Ovary (tissue), 9 donors: ENCODE measurements around the gene PARD3B. TPM values are rescaled to one million over a fixed set of nuclear protein-coding genes. Genes with fewer than 3 reads are reported as not detected.

Source experiments
- DNase-seq, 5 donors: peaks; one replicate each; pipeline ENCODE4 v3.0.0-alpha.2; 2019 to 2020
- H3K27ac ChIP-seq, 2 donors: fragments of 200-600 bp; one replicate each; pipeline versions ENCODE4 v1.5.1 to v1.8.0; 2019 to 2022
- H3K27me3 ChIP-seq: fragments of 200-600 bp; one replicate; pipeline ENCODE4 v1.8.0; 2022
- H3K36me3 ChIP-seq: fragments of 200-600 bp; sonication (generic); one replicate; pipeline ENCODE4 v1.5.1; 2019
- H3K4me1 ChIP-seq: one replicate; pipeline ENCODE4 v1.8.1; 2013; ENCODE audit warnings: mild to moderate bottlenecking, moderate library complexity; ENCODE audit not compliant: insufficient read depth
- H3K4me3 ChIP-seq: fragments of 200-600 bp; sonication (generic); one replicate; pipeline ENCODE4 v1.5.1; 2017
- H3K9me3 ChIP-seq, 2 donors: fragments of 200-600 bp in 1 of 2; sonication (generic) in 1 of 2; one replicate each; pipeline versions ENCODE4 v1.5.1 to v1.8.1; 2013 to 2019; ENCODE audit warnings: mild to moderate bottlenecking in 1 of 2, moderate library complexity in 1 of 2
- EP300 ChIP-seq: sonication (generic); formaldehyde crosslinking; IDR thresholded peaks from one replicate; pipeline ENCODE4 v1.6.1; 2017; ENCODE audit warnings: antibody characterized with exemption
- POLR2A ChIP-seq: fragments of 450-650 bp; IDR thresholded peaks from one replicate; pipeline ENCODE4 v1.6.1; 2017; ENCODE audit warnings: antibody characterized with exemption, mild to moderate bottlenecking, moderate library complexity
- WGBS, 3 donors: extraction: QIAGEN DNeasy Blood & Tissue Kit in 1 of 3; methylation state at CpG; one replicate each; pipeline versions ENCODE4 v1.1.5 to v1.1.7; 2013 to 2017; 5-methylcytosine and 5-hydroxymethylcytosine counted together
- intact Hi-C, 4 donors: fragments of 100-400 bp; cut with DNase I; formaldehyde crosslinking; loops; one replicate each; pipeline versions ENCODE4 v1.11.0 to v1.15.1; 2022 to 2023
- polyA plus RNA-seq, 2 donors: library from polyadenylated mRNA; stranded (reverse); fragments of 200-250 nt in 1 of 2; fragments of 350-450 nt in 1 of 2; fragmentation: Illumina TruSeq in 1 of 2; extraction: RNeasy Lipid Tissue Mini Kit (QIAGEN cat#74804) in 1 of 2; gene quantifications; one replicate each; pipeline ENCODE4 v1.2.3, GENCODE V29; 2013 to 2014
- total RNA-seq, 7 donors: library from RNA; depleted of rRNA in 2 of 7; stranded (reverse); fragments of >200 nt in 2 of 7; fragmentation: NEBNext Ultra II Directional in 3 of 7; extraction: Animal tissue kit (Norgen Biotek cat#: 25700) in 3 of 7; gene quantifications; one replicate each; pipeline versions ENCODE4 v1.1.0 to v1.2.4, GENCODE V29; 2016 to 2023
- TF ChIP-seq, protein P1 (sequence below), 3 donors: fragments of 450-650 bp in 2 of 3; fragments of 200-600 bp in 1 of 3; IDR thresholded peaks; one replicate each; pipeline versions ENCODE4 v1.5.1 to v1.8.0; 2016 to 2022; ENCODE audit warnings: antibody characterized with exemption in 3 of 3, mild to moderate bottlenecking in 1 of 3
- donor health status: DM: no; HTN: no; CAD: no; lungs with moderate emphysema.
- donor health status: DM: no; HTN: no; CAD: no.
- donor health status: Bipolar disorder and iron deficiency.
- donor health status: DM: yes; HTN: yes; CAD: no.
- donor health status: DM: no; HTN: no; CAD: no.
- donor health status: DM: yes; HTN: yes; CAD: no.

PARD3B gene
- total and polyA plus RNA-seq, 9 donors, result 8.2 to 46.6 (median 28.7) TPM

- intact Hi-C loops, result no loop called here
- no peaks in the 10 kb centered on the region for H3K4me1 ChIP-seq
- no peak overlapping the region for H3K27ac ChIP-seq
- no peaks in the 10 kb centered on the region for H3K9me3 ChIP-seq
- H3K27me3 ChIP-seq, result no peaks in the 10 kb centered on the region
- H3K36me3 ChIP-seq, result no peaks in the 10 kb centered on the region
- H3K4me3 ChIP-seq, result no peak overlapping the region
- no peak for DNase-seq
- TF ChIP-seq POLR2A, result no peak
- TF ChIP-seq, protein P1, sequence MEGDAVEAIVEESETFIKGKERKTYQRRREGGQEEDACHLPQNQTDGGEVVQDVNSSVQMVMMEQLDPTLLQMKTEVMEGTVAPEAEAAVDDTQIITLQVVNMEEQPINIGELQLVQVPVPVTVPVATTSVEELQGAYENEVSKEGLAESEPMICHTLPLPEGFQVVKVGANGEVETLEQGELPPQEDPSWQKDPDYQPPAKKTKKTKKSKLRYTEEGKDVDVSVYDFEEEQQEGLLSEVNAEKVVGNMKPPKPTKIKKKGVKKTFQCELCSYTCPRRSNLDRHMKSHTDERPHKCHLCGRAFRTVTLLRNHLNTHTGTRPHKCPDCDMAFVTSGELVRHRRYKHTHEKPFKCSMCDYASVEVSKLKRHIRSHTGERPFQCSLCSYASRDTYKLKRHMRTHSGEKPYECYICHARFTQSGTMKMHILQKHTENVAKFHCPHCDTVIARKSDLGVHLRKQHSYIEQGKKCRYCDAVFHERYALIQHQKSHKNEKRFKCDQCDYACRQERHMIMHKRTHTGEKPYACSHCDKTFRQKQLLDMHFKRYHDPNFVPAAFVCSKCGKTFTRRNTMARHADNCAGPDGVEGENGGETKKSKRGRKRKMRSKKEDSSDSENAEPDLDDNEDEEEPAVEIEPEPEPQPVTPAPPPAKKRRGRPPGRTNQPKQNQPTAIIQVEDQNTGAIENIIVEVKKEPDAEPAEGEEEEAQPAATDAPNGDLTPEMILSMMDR (IDR thresholded peaks at IDR 0.05), result no peak
- no peak for TF ChIP-seq EP300
- 63 to 64% (median 64%) methylated on average over 3 of the region's 3 CpGs for WGBS, 3 donors
Observed at GRCh38 chr2:204635478-204635877, 90.2 kb downstream of the PARD3B start.

- no peaks in the 10 kb centered on the region for H3K36me3 ChIP-seq
- no peak for DNase-seq
- H3K27ac ChIP-seq, result no peak overlapping the region
- H3K27me3 ChIP-seq, result no peaks in the 10 kb centered on the region
- WGBS, 3 donors, result 96 to 98% (median 97%) methylated on average over 4 of the region's 4 CpGs
- intact Hi-C loops, result no loop called here
- H3K9me3 ChIP-seq, result no peaks in the 10 kb centered on the region
- H3K4me1 ChIP-seq, result no peaks in the 10 kb centered on the region
- no peak overlapping the region for H3K4me3 ChIP-seq
- TF ChIP-seq EP300, result no peak
- TF ChIP-seq POLR2A, result no peak
- TF ChIP-seq, protein P1 (IDR thresholded peaks at IDR 0.05), result no peak
Observed at GRCh38 chr2:204638471-204639194, 93.4 kb downstream of the PARD3B start.

- 81 to 95% (median 93%) methylated on average over 4 of the region's 4 CpGs for WGBS, 3 donors
- Histone ChIP-seq H3K4me3 (no peak overlapping the region), H3K9me3 (no peaks in the 10 kb centered on the region), H3K4me1 (no peaks in the 10 kb centered on the region), H3K27ac (no peak overlapping the region), H3K27me3 (no peaks in the 10 kb centered on the region), H3K36me3 (no peaks in the 10 kb centered on the region)
- DNase-seq, result no peak
- TF ChIP-seq POLR2A, result no peak
- TF ChIP-seq, protein P1 (IDR thresholded peaks at IDR 0.05), result no peak
- no peak for TF ChIP-seq EP300
- intact Hi-C loops, result no loop called here
Observed at GRCh38 chr2:204643326-204643725, 98.1 kb downstream of the PARD3B start.

DNA sequence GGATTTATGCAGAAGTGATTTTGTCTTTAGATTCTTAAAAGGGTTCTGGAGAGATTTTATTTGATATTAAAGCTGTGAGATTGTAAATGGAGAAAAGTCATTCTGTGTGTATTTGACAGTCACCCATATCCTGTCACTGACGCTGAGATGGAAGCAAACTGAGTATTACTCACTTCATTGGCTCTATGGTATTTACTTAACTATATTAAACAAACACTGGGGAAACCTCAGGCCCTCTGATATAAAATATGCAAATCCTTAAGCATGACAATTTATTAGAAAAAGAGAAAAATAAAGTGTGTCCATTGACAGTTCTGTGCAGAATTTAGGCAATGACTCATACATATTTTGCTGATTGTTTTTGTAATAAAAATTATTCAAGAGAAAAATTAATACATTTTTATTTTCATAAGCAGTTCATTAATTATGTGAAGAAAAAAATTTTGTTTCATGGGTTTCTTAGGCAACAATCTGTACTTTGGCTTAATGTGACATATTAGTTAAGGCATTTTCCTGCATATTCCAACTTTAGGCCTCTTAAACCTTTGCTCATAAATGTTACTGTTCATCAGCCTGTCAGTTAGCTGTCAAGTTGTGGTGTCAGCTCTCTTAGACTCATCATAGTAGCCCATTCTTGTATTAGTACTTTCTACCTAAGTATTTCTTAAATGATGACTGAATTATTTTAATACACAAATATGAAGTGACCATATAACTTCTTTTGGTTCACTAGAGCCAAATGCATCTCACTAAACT is 99.9 kb downstream of the PARD3B start:
- intact Hi-C loops, result no loop called here
- H3K27me3 ChIP-seq, result no peaks in the 10 kb centered on the region
- WGBS, 3 donors, result 21 to 37% (median 24%) methylated on average over 1 of the region's 1 CpG
- no peaks in the 10 kb centered on the region for H3K4me1 ChIP-seq
- TF ChIP-seq, protein P1 (IDR thresholded peaks at IDR 0.05), result no peak
- TF ChIP-seq POLR2A (no peak), EP300 (no peak)
- H3K36me3 ChIP-seq, result no peaks in the 10 kb centered on the region
- no peaks in the 10 kb centered on the region for H3K9me3 ChIP-seq
- no peak for DNase-seq
- H3K27ac ChIP-seq, result no peak overlapping the region
- H3K4me3 ChIP-seq, result no peak overlapping the region
